GM12864 (cell line): Measurements from ENCODE around the gene MAP2K5.

Source experiments
- DNase-seq: peaks from one replicate; pipeline ENCODE4 v3.0.0-alpha.2; 2011; ENCODE audit warnings: low read depth
- H3K4me3 ChIP-seq: 2 replicates; pipeline ENCODE4 v1.5.1; 2011; ENCODE audit warnings: mild to moderate bottlenecking, low read depth, low read length, control low read depth
- CTCF ChIP-seq: IDR thresholded peaks from 2 replicates; pipeline ENCODE4 v1.5.1; 2011; ENCODE audit warnings: low read depth, mild to moderate bottlenecking, moderate library complexity, low read length, control low read depth, inconsistent platforms; ENCODE audit errors: missing control alignments

Gene MAP2K5

GRCh38 chr15:67537771-67538170, 4.7 kb upstream of the MAP2K5 start:
- DNase-seq: no peak
- TF ChIP-seq CTCF: no peak
- H3K4me3 ChIP-seq: no peak overlapping the region

GRCh38 chr15:67543348-67543718, 830 bp downstream of the MAP2K5 start:
- DNase-seq: no peak
- peak overlapping the region; percentile 89 for H3K4me3 ChIP-seq
- TF ChIP-seq CTCF: no peak

- no peak overlapping the region for H3K4me3 ChIP-seq
- no peak for TF ChIP-seq CTCF
- DNase-seq: no peak
Measured at GRCh38 chr15:67544475-67544874, 2.0 kb downstream of the MAP2K5 start.

- no peak for TF ChIP-seq CTCF
- DNase-seq: no peak
- H3K4me3 ChIP-seq: no peak overlapping the region
Measured at GRCh38 chr15:67545864-67546263, 3.4 kb downstream of the MAP2K5 start.

GRCh38 chr15:67547064-67547463, 4.6 kb downstream of the MAP2K5 start:
- no peak overlapping the region for H3K4me3 ChIP-seq
- DNase-seq: no peak
- TF ChIP-seq CTCF: no peak

DNA sequence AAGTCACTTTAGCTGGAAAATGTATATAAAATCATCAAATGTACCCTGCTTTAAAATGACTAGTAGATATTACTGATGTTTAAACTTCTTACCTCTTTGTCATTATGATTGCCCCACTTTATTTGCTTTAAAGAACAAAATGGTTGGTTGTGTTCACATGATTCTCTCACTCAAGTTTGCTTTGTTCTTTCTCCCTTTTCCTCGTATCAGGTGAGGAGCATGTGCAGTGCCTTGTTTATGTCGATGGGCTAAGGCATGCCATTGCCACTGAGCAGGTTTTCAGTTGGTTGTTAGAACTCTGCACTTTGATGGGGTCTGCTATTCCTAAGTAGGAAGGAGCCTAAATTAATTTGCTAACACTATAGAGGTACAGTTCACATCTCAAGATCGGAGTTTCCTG, 5.3 kb downstream of the MAP2K5 start:
- H3K4me3 ChIP-seq: no peak overlapping the region
- no peak for DNase-seq
- TF ChIP-seq CTCF: no peak

DNA sequence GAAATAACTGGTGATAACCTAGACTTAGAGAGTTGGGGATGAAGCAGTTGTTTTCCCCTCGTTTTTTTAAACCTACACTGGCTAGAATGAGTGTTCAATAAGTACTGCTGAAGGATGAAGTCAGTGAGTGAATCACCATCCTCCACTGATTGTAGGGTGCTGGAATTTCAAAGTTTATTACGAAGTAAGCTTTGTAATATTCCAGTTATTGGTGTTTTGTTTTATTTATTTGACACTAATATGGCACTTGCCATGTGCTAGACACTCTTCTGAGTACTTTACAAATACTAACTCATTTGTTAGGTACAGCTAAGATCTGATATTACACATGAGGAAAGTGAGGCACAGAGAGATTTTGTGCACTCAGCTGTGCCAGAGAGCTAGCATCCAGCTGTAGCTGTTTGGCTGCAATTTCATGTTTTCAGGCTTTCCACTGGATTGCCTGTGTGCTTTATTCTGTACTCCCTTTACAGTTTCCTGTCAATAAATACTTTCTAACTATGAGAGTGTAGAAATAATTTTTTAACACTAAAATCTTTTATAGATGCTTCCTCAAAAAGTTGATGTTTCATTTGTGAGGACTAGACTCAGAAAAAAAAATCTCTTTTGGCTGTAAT, 5.8 kb downstream of the MAP2K5 start:
- no peak for TF ChIP-seq CTCF
- DNase-seq: no peak
- H3K4me3 ChIP-seq: no peak overlapping the region
